Osteocyte (in vitro differentiated cells): ENCODE measurements around the gene FUT1. TPM values are rescaled to one million over a fixed set of nuclear protein-coding genes. Genes with fewer than 3 reads are reported as not detected.

Experiments
- DNase-seq: peaks from one replicate; pipeline ENCODE4 v3.0.0; 2021; ENCODE audit warnings: mixed read lengths; ENCODE audit not compliant: unreplicated experiment; ENCODE audit errors: extremely low spot score
- H3K27ac Mint-ChIP-seq: one replicate; pipeline ENCODE4 v1.8.0; 2021; ENCODE audit warnings: mild to moderate bottlenecking, mixed read lengths; ENCODE audit not compliant: unreplicated experiment
- H3K27me3 Mint-ChIP-seq: one replicate; pipeline ENCODE4 v1.8.0; 2021; ENCODE audit warnings: mixed read lengths; ENCODE audit not compliant: unreplicated experiment
- H3K36me3 Mint-ChIP-seq: one replicate; pipeline ENCODE4 v1.8.0; 2021; ENCODE audit warnings: mixed read lengths; ENCODE audit not compliant: unreplicated experiment
- H3K4me1 Mint-ChIP-seq: one replicate; pipeline ENCODE4 v1.8.0; 2021; ENCODE audit warnings: mixed read lengths; ENCODE audit not compliant: unreplicated experiment
- H3K4me3 Mint-ChIP-seq: one replicate; pipeline ENCODE4 v1.8.0; 2021; ENCODE audit warnings: mild to moderate bottlenecking, moderate library complexity, mixed read lengths; ENCODE audit not compliant: unreplicated experiment
- H3K9me3 Mint-ChIP-seq: one replicate; pipeline ENCODE4 v1.8.0; 2021; ENCODE audit warnings: mixed read lengths; ENCODE audit not compliant: unreplicated experiment
- CTCF ChIP-seq: fragments of 200-600 bp; sonication (generic); IDR thresholded peaks from 2 replicates; pipeline ENCODE4 v1.5.0; 2021; ENCODE audit warnings: antibody characterized with exemption, mild to moderate bottlenecking, moderate library complexity
- total RNA-seq: library from RNA; stranded (reverse); gene quantifications from 2 replicates; pipeline ENCODE4 v1.2.1, GENCODE V29; 2021

Gene FUT1
- total RNA-seq, 1 donor from 2014 or later, result 0.11 TPM

GRCh38 chr19:48755787-48756186 lies 3.3 kb upstream of the FUT1 start:
- no peak for TF ChIP-seq CTCF
- no peak overlapping the region for H3K27ac Mint-ChIP-seq
- DNase-seq, result no peak
- H3K4me3 Mint-ChIP-seq, result no peak overlapping the region
- no peaks in the 10 kb centered on the region for H3K9me3 Mint-ChIP-seq
- peaks cover 9% of the 10 kb centered on the region for H3K4me1 Mint-ChIP-seq
- H3K27me3 Mint-ChIP-seq, result peaks cover 20% of the 10 kb centered on the region
- H3K36me3 Mint-ChIP-seq, result no peaks in the 10 kb centered on the region

- Mint-ChIP-seq H3K4me1 (peaks cover 9% of the 10 kb centered on the region), H3K27me3 (peaks cover 15% of the 10 kb centered on the region), H3K27ac (no peak within 1 kb of the TSS), H3K36me3 (no peaks in the 10 kb centered on the region), H3K9me3 (no peaks in the 10 kb centered on the region), H3K4me3 (no peak within 1 kb of the TSS)
- TF ChIP-seq CTCF, result no peak
- no peak for DNase-seq
These were observed 2.7 kb upstream of the FUT1 start, which contains the start of gene FGF21 for GRCh38 chr19:48755084-48755641. TSS of gene FGF21 (plus strand) at chr19:48755524. CDS start at chr19:48756237, 713 bp downstream.

- peaks cover 15% of the 10 kb centered on the region for H3K27me3 Mint-ChIP-seq
- no peak for TF ChIP-seq CTCF
These were observed 471 bp downstream of the FUT1 start for GRCh38 chr19:48751845-48752495.

GRCh38 chr19:48750771-48751504 lies 1.5 kb downstream of the FUT1 start:
- TF ChIP-seq CTCF, result no peak
- DNase-seq, result no peak
- peaks cover 15% of the 10 kb centered on the region for H3K27me3 Mint-ChIP-seq
- no peaks in the 10 kb centered on the region for H3K36me3 Mint-ChIP-seq
- no peaks in the 10 kb centered on the region for H3K9me3 Mint-ChIP-seq
- no peak overlapping the region for H3K4me3 Mint-ChIP-seq
- no peak overlapping the region for H3K27ac Mint-ChIP-seq
- peaks cover 13% of the 10 kb centered on the region for H3K4me1 Mint-ChIP-seq

More at GRCh38 chr19:48751845-48752495, 471 bp downstream of the FUT1 start:
- Mint-ChIP-seq H3K4me3 (peak overlapping the region; percentile 48), H3K36me3 (no peaks in the 10 kb centered on the region), H3K27ac (no peak overlapping the region), H3K9me3 (no peaks in the 10 kb centered on the region), H3K4me1 (peaks cover 11% of the 10 kb centered on the region)
- no peak for DNase-seq

GRCh38 chr19:48750351-48750750 lies 2.1 kb downstream of the FUT1 start:
- no peak overlapping the region for H3K4me3 Mint-ChIP-seq
- no peak for TF ChIP-seq CTCF
- H3K27me3 Mint-ChIP-seq, result peaks cover 15% of the 10 kb centered on the region
- peaks cover 13% of the 10 kb centered on the region for H3K4me1 Mint-ChIP-seq
- DNase-seq, result no peak
- no peak overlapping the region for H3K27ac Mint-ChIP-seq
- no peaks in the 10 kb centered on the region for H3K9me3 Mint-ChIP-seq
- no peaks in the 10 kb centered on the region for H3K36me3 Mint-ChIP-seq
